ENCODE data around the gene CCDC74A.
"Not testable (repeated sequence)": the region's sequence is repeated elsewhere in the genome, so short reads cannot be mapped to it uniquely, and the experiment has no call there.

CCDC74A gene

GRCh38 chr2:131566371-131566770 is 38.7 kb downstream of the CCDC74A start:
- DNase-seq (ENCODE audit: low read depth): no peak

GRCh38 chr2:131567891-131568290 is 40.2 kb downstream of the CCDC74A start:
- peak; percentile 56 for DNase-seq (ENCODE audit: low read depth)

DNA sequence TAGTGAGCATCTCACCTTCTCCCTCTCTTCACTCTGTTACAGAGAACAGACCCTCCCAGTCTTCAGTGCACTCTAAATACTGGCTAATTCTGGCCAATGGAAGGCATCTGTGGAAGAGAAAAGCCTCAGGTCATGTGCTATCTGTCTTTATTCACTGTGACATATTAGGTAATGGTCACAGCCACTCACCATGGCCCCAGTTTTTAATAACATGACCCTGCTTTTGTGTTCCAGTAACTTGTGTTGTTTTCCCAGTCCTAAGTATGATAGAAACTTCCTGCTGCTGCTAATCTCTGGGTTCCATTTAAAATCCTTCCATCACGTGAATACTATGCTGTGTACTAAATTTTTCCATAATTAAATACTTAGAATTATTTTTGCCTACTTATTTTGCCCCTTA is 40.7 kb downstream of the CCDC74A start:
- DNase-seq (ENCODE audit: low read depth): not testable (repeated sequence)

DNA sequence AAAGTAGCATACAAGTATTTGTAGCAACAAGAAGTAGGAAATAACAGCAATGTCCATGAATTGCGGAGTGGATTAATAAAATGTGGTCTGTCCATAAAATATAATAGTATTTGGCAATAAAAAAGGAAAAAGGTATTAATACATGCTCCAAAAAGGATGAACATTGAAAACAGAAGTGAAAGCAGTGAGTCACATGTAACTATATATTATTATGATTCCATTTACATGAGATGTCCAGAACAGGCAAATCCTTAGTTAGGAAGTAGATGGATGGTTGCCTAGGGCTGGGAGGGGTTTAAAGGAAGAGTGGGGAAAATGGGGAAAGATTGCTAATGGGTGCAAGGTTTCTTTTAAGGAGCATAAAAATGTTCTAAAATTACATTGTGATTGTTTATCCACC is 44.5 kb downstream of the CCDC74A start:
- no peak for DNase-seq (ENCODE audit: low read depth)

DNA sequence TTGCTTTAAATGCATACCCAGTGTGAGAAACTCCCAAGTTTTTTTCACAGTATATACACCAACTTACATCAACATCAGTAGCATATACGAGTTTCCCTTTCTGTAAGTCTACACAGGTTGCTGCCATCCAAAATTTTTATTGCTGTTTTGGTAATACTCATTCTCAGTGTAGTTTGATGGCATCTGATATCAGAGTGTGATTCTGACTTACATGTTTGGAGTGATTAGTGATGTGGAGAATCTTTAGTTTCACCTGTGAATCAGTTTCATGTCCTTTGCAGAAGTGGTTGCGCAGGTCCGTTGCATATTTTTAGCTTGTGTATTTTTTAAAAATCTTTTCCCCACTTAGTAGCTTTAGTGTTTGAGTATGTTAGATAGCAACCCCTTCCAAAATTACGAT is 50.1 kb downstream of the CCDC74A start:
- DNase-seq (ENCODE audit: low read depth): no peak

- DNase-seq (ENCODE audit: low read depth): no peak
These were observed 52.5 kb downstream of the CCDC74A start for GRCh38 chr2:131580187-131580586.
